Measurements from ENCODE around the gene SCN4A. TPM values are rescaled to one million over a fixed set of nuclear protein-coding genes. Genes with fewer than 3 reads are reported as not detected.

SCN4A gene
- total RNA-seq, 1 donor from 2014 or later, result 0.43 TPM

GRCh38 chr17:63946440-63947363, 26.0 kb downstream of the SCN4A start:
- H3K4me1 ChIP-seq (ENCODE audit: insufficient read depth, low read length), result no peaks in the 10 kb centered on the region
- no peak for DNase-seq (ENCODE audit: low read depth)
- no peak overlapping the region for H3K27ac ChIP-seq (ENCODE audit: low read depth, low read length)
- H3K27ac Mint-ChIP-seq (ENCODE audit: unreplicated experiment), result no peak overlapping the region
- no peak overlapping the region for H3K9ac ChIP-seq (ENCODE audit: low read length)
- H3K4me3 Mint-ChIP-seq (ENCODE audit: unreplicated experiment), result no peak overlapping the region
- H3K27me3 Mint-ChIP-seq (ENCODE audit: low read depth, unreplicated experiment), result peaks cover 22% of the 10 kb centered on the region
- no peaks in the 10 kb centered on the region for H3K9me3 ChIP-seq (ENCODE audit: insufficient read depth, low read depth, low read length)
- H2AFZ ChIP-seq (ENCODE audit: low read depth, low read length), result no peak overlapping the region
- no peak for FAIRE-seq
- H3K36me3 ChIP-seq (ENCODE audit: insufficient read depth, low read length), result no peaks in the 10 kb centered on the region
- peak; percentile 28 for TF ChIP-seq CTCF (IDR thresholded peaks at IDR 0.05; ENCODE audit: insufficient read depth, low read depth, low read length)
- TF ChIP-seq EZH2 (IDR thresholded peaks at IDR 0.05; ENCODE audit: insufficient read depth, low read length), result no peak
- H3K79me2 ChIP-seq (ENCODE audit: insufficient read depth, low read length), result no peaks in the 10 kb centered on the region
- no peak overlapping the region for H3K4me3 ChIP-seq (ENCODE audit: insufficient read depth, low read depth, low read length)
- peaks cover 3% of the 10 kb centered on the region for H3K9me3 Mint-ChIP-seq (ENCODE audit: unreplicated experiment)
- no peaks in the 10 kb centered on the region for H3K4me1 Mint-ChIP-seq (ENCODE audit: low read depth, unreplicated experiment)
- H3K4me2 ChIP-seq (ENCODE audit: low read length), result no peak overlapping the region
- no peaks in the 10 kb centered on the region for H3K27me3 ChIP-seq (ENCODE audit: insufficient read depth, low read length)
- H3K36me3 Mint-ChIP-seq (ENCODE audit: low read depth, unreplicated experiment), result no peaks in the 10 kb centered on the region
- no peaks in the 10 kb centered on the region for H4K20me1 ChIP-seq (ENCODE audit: insufficient read depth, low read length)

GRCh38 chr17:63945784-63946439, 26.8 kb downstream of the SCN4A start:
- Mint-ChIP-seq H3K4me3 (ENCODE audit: unreplicated experiment) (no peak overlapping the region), H3K27ac (ENCODE audit: unreplicated experiment) (peak overlapping the region; percentile 18), H3K4me1 (ENCODE audit: low read depth, unreplicated experiment) (no peaks in the 10 kb centered on the region), H3K27me3 (ENCODE audit: low read depth, unreplicated experiment) (peaks cover 23% of the 10 kb centered on the region), H3K36me3 (ENCODE audit: low read depth, unreplicated experiment) (no peaks in the 10 kb centered on the region), H3K9me3 (ENCODE audit: unreplicated experiment) (peaks cover 3% of the 10 kb centered on the region)
- Histone ChIP-seq H3K4me1 (ENCODE audit: insufficient read depth, low read length) (no peaks in the 10 kb centered on the region), H4K20me1 (ENCODE audit: insufficient read depth, low read length) (no peaks in the 10 kb centered on the region), H3K27me3 (ENCODE audit: insufficient read depth, low read length) (no peaks in the 10 kb centered on the region), H3K36me3 (ENCODE audit: insufficient read depth, low read length) (no peaks in the 10 kb centered on the region), H3K27ac (ENCODE audit: low read depth, low read length) (no peak overlapping the region), H3K4me2 (ENCODE audit: low read length) (no peak overlapping the region), H3K9ac (ENCODE audit: low read length) (no peak overlapping the region), H3K4me3 (ENCODE audit: insufficient read depth, low read depth, low read length) (no peak overlapping the region), H3K79me2 (ENCODE audit: insufficient read depth, low read length) (no peaks in the 10 kb centered on the region), H2AFZ (ENCODE audit: low read depth, low read length) (no peak overlapping the region), H3K9me3 (ENCODE audit: insufficient read depth, low read depth, low read length) (no peaks in the 10 kb centered on the region)
- TF ChIP-seq CTCF (IDR thresholded peaks at IDR 0.05; ENCODE audit: insufficient read depth, low read depth, low read length) (no peak), EZH2 (IDR thresholded peaks at IDR 0.05; ENCODE audit: insufficient read depth, low read length) (no peak)
- FAIRE-seq (no peak), DNase-seq (ENCODE audit: low read depth) (no peak)

Data from astrocyte (in vitro differentiated cells and primary cell).